Breast epithelium (tissue), 3 donors: Measurements from ENCODE around the gene SHANK2.

ENCODE experiments used
- POLR2A ChIP-seq: fragments of 450-650 bp; IDR thresholded peaks from one replicate; pipeline ENCODE4 v1.6.1; 2016; ENCODE audit warnings: antibody characterized with exemption, mild to moderate bottlenecking, moderate library complexity
- POLR2AphosphoS5 ChIP-seq, 3 donors: sonication (generic); formaldehyde crosslinking; IDR thresholded peaks; one replicate each; pipeline ENCODE4 v1.6.1; 2017; ENCODE audit warnings: antibody characterized with exemption in 3 of 3
- TF ChIP-seq, protein P1 (sequence below), 3 donors: fragments of 450-650 bp; IDR thresholded peaks; one replicate each; pipeline ENCODE4 v1.5.1; 2016 to 2017; ENCODE audit warnings: antibody characterized with exemption in 3 of 3, mild to moderate bottlenecking in 3 of 3, moderate library complexity in 3 of 3

DNA sequence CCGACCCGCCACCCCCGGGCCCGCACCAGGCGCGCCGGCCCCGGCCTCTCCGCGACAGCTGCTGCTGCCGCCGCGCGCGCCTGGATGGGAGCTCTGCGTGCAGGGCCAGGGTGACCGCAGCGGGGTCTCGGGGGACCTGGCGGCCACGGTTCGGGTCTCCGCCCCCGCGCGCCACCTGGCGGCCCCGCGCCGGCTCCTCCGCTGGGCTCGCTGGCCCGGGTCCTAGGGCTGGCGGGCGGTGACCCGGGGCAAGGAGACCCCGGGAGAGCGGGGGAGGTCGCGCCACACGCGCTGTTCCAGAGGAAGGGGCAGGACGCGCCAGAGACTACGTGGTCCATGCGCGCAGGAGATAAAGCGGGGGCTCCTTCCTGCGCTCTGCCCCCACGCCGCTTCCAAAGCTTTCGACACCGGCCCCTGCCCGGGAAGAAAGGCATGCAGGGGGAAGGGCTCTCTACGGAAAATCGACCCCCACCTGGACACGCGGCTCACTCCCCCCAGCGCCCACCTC, 562 bp downstream of the SHANK2 start:
- TF ChIP-seq POLR2A (no peak), POLR2AphosphoS5 (IDR thresholded peaks at IDR 0.05) (no peak)
- TF ChIP-seq, protein P1, sequence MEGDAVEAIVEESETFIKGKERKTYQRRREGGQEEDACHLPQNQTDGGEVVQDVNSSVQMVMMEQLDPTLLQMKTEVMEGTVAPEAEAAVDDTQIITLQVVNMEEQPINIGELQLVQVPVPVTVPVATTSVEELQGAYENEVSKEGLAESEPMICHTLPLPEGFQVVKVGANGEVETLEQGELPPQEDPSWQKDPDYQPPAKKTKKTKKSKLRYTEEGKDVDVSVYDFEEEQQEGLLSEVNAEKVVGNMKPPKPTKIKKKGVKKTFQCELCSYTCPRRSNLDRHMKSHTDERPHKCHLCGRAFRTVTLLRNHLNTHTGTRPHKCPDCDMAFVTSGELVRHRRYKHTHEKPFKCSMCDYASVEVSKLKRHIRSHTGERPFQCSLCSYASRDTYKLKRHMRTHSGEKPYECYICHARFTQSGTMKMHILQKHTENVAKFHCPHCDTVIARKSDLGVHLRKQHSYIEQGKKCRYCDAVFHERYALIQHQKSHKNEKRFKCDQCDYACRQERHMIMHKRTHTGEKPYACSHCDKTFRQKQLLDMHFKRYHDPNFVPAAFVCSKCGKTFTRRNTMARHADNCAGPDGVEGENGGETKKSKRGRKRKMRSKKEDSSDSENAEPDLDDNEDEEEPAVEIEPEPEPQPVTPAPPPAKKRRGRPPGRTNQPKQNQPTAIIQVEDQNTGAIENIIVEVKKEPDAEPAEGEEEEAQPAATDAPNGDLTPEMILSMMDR (IDR thresholded peaks at IDR 0.05): peak in 1 of 3 donors; percentile 35
